CD4-positive, CD25-positive, alpha-beta regulatory T cell (primary cell): ENCODE measurements around the gene AKIP1. TPM values are rescaled to one million over a fixed set of nuclear protein-coding genes. Genes with fewer than 3 reads are reported as not detected.
A peak's percentile ranks its signal among the peaks of the same experiment; 100 is the strongest.
"Not testable (repeated sequence)": the region's sequence is repeated elsewhere in the genome, so short reads cannot be mapped to it uniquely, and the experiment has no call there.

Source experiments
- ATAC-seq, 2 donors: fragments of 150-1000 bp; cut with Tn5 transposase; one replicate each; pipeline ENCODE4 v1.10.0; 2021; ENCODE audit warnings: low read depth in 2 of 2, moderate number of reproducible peaks in 2 of 2, moderate library complexity in 1 of 2
- DNase-seq, 3 donors: peaks; one replicate each; pipeline versions ENCODE4 v3.0.0 to v3.0.0-alpha.2; 2012 to 2022; ENCODE audit warnings: mixed read lengths in 1 of 3
- H3K27ac ChIP-seq: one replicate; pipeline ENCODE4 v1.7.0; 2013; ENCODE audit warnings: mild to moderate bottlenecking, low read length; ENCODE audit not compliant: insufficient read depth, poor library complexity, severe bottlenecking
- H3K27me3 ChIP-seq: one replicate; pipeline ENCODE4 v1.7.0; 2013; ENCODE audit warnings: low read length; ENCODE audit not compliant: control insufficient read depth, insufficient read depth
- H3K36me3 ChIP-seq: one replicate; pipeline ENCODE4 v1.7.0; 2013; ENCODE audit warnings: mild to moderate bottlenecking, low read length, moderate library complexity; ENCODE audit not compliant: control insufficient read depth, insufficient read depth
- H3K4me1 ChIP-seq: 2 replicates; pipeline ENCODE4 v1.7.0; 2013; ENCODE audit warnings: mild to moderate bottlenecking, low read length; ENCODE audit not compliant: insufficient read depth, control insufficient read depth, poor library complexity, severe bottlenecking
- H3K4me3 ChIP-seq: one replicate; pipeline ENCODE4 v1.7.0; 2013; ENCODE audit warnings: low read depth, mild to moderate bottlenecking, low read length, moderate library complexity
- H3K9me3 ChIP-seq, 2 experiments: 1 replicate in 1 of 2; 2 replicates in 1 of 2; pipeline ENCODE4 v1.7.0; 2013; ENCODE audit warnings: low read length in 2 of 2, mild to moderate bottlenecking in 1 of 2, moderate library complexity in 1 of 2; ENCODE audit not compliant: control insufficient read depth in 2 of 2
- H3K27ac Mint-ChIP-seq, 3 donors: one replicate each; pipeline ENCODE4 v1.8.0; 2020 to 2022; ENCODE audit warnings: mild to moderate bottlenecking in 3 of 3, mixed read lengths in 3 of 3, moderate library complexity in 2 of 3
- H3K27me3 Mint-ChIP-seq: one replicate; pipeline ENCODE4 v1.8.0; 2022; ENCODE audit warnings: mild to moderate bottlenecking, mixed read lengths
- H3K36me3 Mint-ChIP-seq: one replicate; pipeline ENCODE4 v1.8.0; 2020; ENCODE audit warnings: mixed read lengths
- H3K4me1 Mint-ChIP-seq, 4 donors: one replicate each; pipeline ENCODE4 v1.8.0; 2020 to 2022; ENCODE audit warnings: mixed read lengths in 4 of 4, mild to moderate bottlenecking in 1 of 4
- H3K4me3 Mint-ChIP-seq, 4 donors: one replicate each; pipeline ENCODE4 v1.8.0; 2020 to 2022; ENCODE audit warnings: mild to moderate bottlenecking in 4 of 4, mixed read lengths in 4 of 4, moderate library complexity in 3 of 4
- H3K9me3 Mint-ChIP-seq, 7 donors: one replicate each; pipeline ENCODE4 v1.8.0; 2020 to 2022; ENCODE audit warnings: mixed read lengths in 7 of 7, mild to moderate bottlenecking in 3 of 7, moderate library complexity in 2 of 7
- polyA plus RNA-seq, 4 donors: library from polyadenylated mRNA; unstranded; fragments of 300-500 nt; fragmentation: Illumina TruSeq; gene quantifications; one replicate each; pipeline ENCODE4 v1.2.3, GENCODE V29; 2021
- total RNA-seq: library from RNA; stranded (reverse); gene quantifications from one replicate; pipeline ENCODE4 v1.2.3, GENCODE V29; 2022

AKIP1 gene
- total and polyA plus RNA-seq, 5 donors from 2014 or later, result 15.9 to 43.7 (median 32.9) TPM

- Histone ChIP-seq H3K27ac (no peak overlapping the region), H3K9me3 (no peaks in the 10 kb centered on the region), H3K36me3 (no peaks in the 10 kb centered on the region), H3K27me3 (peaks cover 24% of the 10 kb centered on the region), H3K4me3 (no peak overlapping the region), H3K4me1 (peaks cover 6% of the 10 kb centered on the region)
- peak overlapping the region in 1 of 4 donors; percentile 56 for H3K4me3 Mint-ChIP-seq
- peaks cover 0 to 19% (median 4%) of the 10 kb centered on the region in 4 donors for H3K4me1 Mint-ChIP-seq
- no peaks in the 10 kb centered on the region for H3K36me3 Mint-ChIP-seq
- H3K27me3 Mint-ChIP-seq, result peaks cover 55% of the 10 kb centered on the region
- no peak overlapping the region for H3K27ac Mint-ChIP-seq
- ATAC-seq (no peak), DNase-seq (no peak)
- H3K9me3 Mint-ChIP-seq, result peaks cover 0 to 1% (median 0%) of the 10 kb centered on the region in 7 donors
Measured at GRCh38 chr11:8871962-8872361, 39.0 kb upstream of the AKIP1 start.

GRCh38 chr11:8873741-8874405 is 37.1 kb upstream of the AKIP1 start:
- no peaks in the 10 kb centered on the region for H3K36me3 Mint-ChIP-seq
- H3K27me3 ChIP-seq, result peaks cover 16% of the 10 kb centered on the region
- H3K27ac Mint-ChIP-seq, result no peak overlapping the region
- H3K27me3 Mint-ChIP-seq, result peaks cover 55% of the 10 kb centered on the region
- peaks cover 0 to 19% (median 4%) of the 10 kb centered on the region in 4 donors for H3K4me1 Mint-ChIP-seq
- no peaks in the 10 kb centered on the region for H3K9me3 ChIP-seq
- no peak overlapping the region for H3K4me3 Mint-ChIP-seq
- DNase-seq (peak in 1 of 3 donors; percentile 28), ATAC-seq (no peak)
- no peak overlapping the region for H3K27ac ChIP-seq
- H3K36me3 ChIP-seq, result no peaks in the 10 kb centered on the region
- H3K9me3 Mint-ChIP-seq, result peaks cover 0 to 1% (median 0%) of the 10 kb centered on the region in 7 donors
- peaks cover 6% of the 10 kb centered on the region for H3K4me1 ChIP-seq
- no peak overlapping the region for H3K4me3 ChIP-seq

- DNase-seq, result no peak
Measured at GRCh38 chr11:8878771-8879170, 32.2 kb upstream of the AKIP1 start.

GRCh38 chr11:8881585-8881984 is 29.4 kb upstream of the AKIP1 start:
- peaks cover 12% of the 10 kb centered on the region for H3K27me3 ChIP-seq
- not testable (repeated sequence) for H3K36me3 Mint-ChIP-seq, H3K9me3 ChIP-seq, H3K27ac ChIP-seq, ATAC-seq, H3K27ac Mint-ChIP-seq, H3K9me3 Mint-ChIP-seq, H3K36me3 ChIP-seq, DNase-seq, H3K4me1 ChIP-seq, H3K4me3 ChIP-seq, H3K4me3 Mint-ChIP-seq, H3K4me1 Mint-ChIP-seq
- H3K27me3 Mint-ChIP-seq, result peaks cover 27% of the 10 kb centered on the region

More at GRCh38 chr11:8878771-8879170, 32.2 kb upstream of the AKIP1 start:
- ATAC-seq, result no peak
- Mint-ChIP-seq H3K4me1 (peaks cover 0 to 6% (median 2%) of the 10 kb centered on the region in 4 donors), H3K27me3 (peaks cover 37% of the 10 kb centered on the region), H3K4me3 (no peak overlapping the region), H3K36me3 (no peaks in the 10 kb centered on the region), H3K27ac (no peak overlapping the region), H3K9me3 (peaks cover 0 to 2% (median 0%) of the 10 kb centered on the region in 7 donors)
- Histone ChIP-seq H3K4me3 (no peak overlapping the region), H3K4me1 (no peaks in the 10 kb centered on the region), H3K27ac (no peak overlapping the region), H3K9me3 (no peaks in the 10 kb centered on the region), H3K36me3 (no peaks in the 10 kb centered on the region), H3K27me3 (peaks cover 11% of the 10 kb centered on the region)

- Mint-ChIP-seq H3K36me3 (peaks cover 8% of the 10 kb centered on the region), H3K9me3 (peaks cover 0 to 16% (median 3%) of the 10 kb centered on the region in 7 donors), H3K4me1 (no peaks in the 10 kb centered on the region), H3K27ac (no peak overlapping the region), H3K27me3 (peaks cover 39% of the 10 kb centered on the region), H3K4me3 (no peak overlapping the region)
- Histone ChIP-seq H3K27me3 (peaks cover 8% of the 10 kb centered on the region), H3K27ac (no peak overlapping the region), H3K36me3 (no peaks in the 10 kb centered on the region), H3K4me1 (no peaks in the 10 kb centered on the region), H3K4me3 (no peak overlapping the region), H3K9me3 (no peaks in the 10 kb centered on the region)
- DNase-seq (no peak), ATAC-seq (no peak)
Measured at GRCh38 chr11:8886322-8886721, 24.7 kb upstream of the AKIP1 start.

GRCh38 chr11:8891185-8891584 is 19.8 kb upstream of the AKIP1 start:
- not testable (repeated sequence) for ATAC-seq
- peaks cover 0 to 28% (median 4%) of the 10 kb centered on the region in 7 donors for H3K9me3 Mint-ChIP-seq

GRCh38 chr11:8899119-8899753 is 11.8 kb upstream of the AKIP1 start:
- H3K9me3 ChIP-seq, result peaks cover 12 to 15% of the 10 kb centered on the region in 2 experiments
- H3K36me3 ChIP-seq, result no peaks in the 10 kb centered on the region
- Mint-ChIP-seq H3K27ac (no peak overlapping the region), H3K9me3 (peaks cover 5 to 30% (median 15%) of the 10 kb centered on the region in 7 donors), H3K27me3 (peaks cover 5% of the 10 kb centered on the region), H3K36me3 (peaks cover 4% of the 10 kb centered on the region), H3K4me3 (no peak overlapping the region), H3K4me1 (no peaks in the 10 kb centered on the region)
- no peak overlapping the region for H3K4me3 ChIP-seq
- ATAC-seq, result no peak
- peaks cover 2% of the 10 kb centered on the region for H3K27me3 ChIP-seq
- DNase-seq, result no peak
- H3K27ac ChIP-seq, result no peak overlapping the region
- H3K4me1 ChIP-seq, result no peaks in the 10 kb centered on the region

More at GRCh38 chr11:8891185-8891584, 19.8 kb upstream of the AKIP1 start:
- H3K4me3 Mint-ChIP-seq, H3K4me3 ChIP-seq, H3K27ac Mint-ChIP-seq, H3K27ac ChIP-seq, H3K27me3 ChIP-seq, H3K9me3 ChIP-seq, H3K36me3 ChIP-seq, H3K4me1 Mint-ChIP-seq, H3K4me1 ChIP-seq, H3K36me3 Mint-ChIP-seq, DNase-seq: not testable (repeated sequence)
- H3K27me3 Mint-ChIP-seq, result peaks cover 22% of the 10 kb centered on the region
